Measurements from ENCODE around the gene AKTIP.
"Not testable (repeated sequence)": the region's sequence is repeated elsewhere in the genome, so short reads cannot be mapped to it uniquely, and the experiment has no call there.

The AKTIP gene

GRCh38 chr16:53515811-53516210 is 12.8 kb upstream of the AKTIP start:
- DNase-seq (ENCODE audit: low spot score) = no peak

DNA sequence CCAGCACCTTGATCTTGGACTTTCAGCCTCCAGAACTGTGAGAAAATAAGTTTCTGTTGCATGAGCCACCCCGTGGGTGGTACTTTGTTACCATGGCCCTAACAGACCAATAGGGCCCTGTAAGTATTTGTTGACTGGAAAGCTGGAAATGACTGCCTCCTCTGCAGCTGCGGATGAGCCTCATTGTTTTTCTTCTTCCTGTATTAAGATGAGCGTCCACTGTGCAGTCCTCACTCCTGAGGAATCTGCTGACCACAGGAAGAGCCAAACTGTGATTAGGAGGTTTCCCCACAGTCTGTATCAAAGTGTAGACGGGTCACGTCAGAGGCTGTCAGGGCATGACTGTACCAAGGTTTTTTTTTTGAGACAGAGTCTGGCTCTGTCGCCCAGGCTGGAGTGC is 12.2 kb upstream of the AKTIP start:
- DNase-seq (ENCODE audit: low spot score) = no peak

GRCh38 chr16:53512795-53513194 is 9.8 kb upstream of the AKTIP start:
- DNase-seq (ENCODE audit: low spot score) = not testable (repeated sequence)

- no peak for DNase-seq (ENCODE audit: low spot score)
These were observed 8.6 kb upstream of the AKTIP start for GRCh38 chr16:53511403-53512280.

DNA sequence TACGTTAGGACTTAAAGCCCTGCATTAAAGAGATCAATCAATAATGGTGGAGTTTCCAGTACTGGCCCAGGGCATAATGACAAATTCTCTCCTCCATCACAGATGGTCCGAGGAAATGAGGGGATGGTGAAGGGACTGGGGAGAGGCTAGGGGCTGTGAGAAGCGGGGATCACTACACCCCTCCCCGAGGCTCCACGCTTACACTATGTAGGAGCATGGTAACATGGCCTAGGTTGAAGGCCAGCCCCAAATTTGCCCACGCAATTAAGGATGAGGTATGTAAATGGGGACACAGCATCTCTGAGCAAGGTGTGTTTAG is 8.0 kb upstream of the AKTIP start:
- no peak for DNase-seq (ENCODE audit: low spot score)

DNA sequence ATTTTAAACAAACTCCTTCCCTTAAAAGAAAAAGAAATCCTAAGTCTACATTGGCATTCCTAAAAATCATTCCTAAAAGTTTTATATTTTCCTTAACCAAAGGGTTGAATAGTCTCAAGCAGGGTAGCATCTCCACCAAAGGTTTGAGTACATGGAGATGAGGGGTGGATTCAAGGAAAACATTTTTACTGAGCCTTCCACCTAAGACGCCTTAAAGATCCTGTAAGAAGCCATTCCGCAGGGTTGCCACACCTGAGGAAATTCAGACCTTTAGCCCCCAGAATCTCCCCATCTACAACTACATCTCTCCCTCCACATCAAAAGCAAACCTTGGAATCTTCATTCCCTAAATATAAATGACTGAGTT is 7.7 kb upstream of the AKTIP start:
- DNase-seq (ENCODE audit: low spot score) = no peak

DNA sequence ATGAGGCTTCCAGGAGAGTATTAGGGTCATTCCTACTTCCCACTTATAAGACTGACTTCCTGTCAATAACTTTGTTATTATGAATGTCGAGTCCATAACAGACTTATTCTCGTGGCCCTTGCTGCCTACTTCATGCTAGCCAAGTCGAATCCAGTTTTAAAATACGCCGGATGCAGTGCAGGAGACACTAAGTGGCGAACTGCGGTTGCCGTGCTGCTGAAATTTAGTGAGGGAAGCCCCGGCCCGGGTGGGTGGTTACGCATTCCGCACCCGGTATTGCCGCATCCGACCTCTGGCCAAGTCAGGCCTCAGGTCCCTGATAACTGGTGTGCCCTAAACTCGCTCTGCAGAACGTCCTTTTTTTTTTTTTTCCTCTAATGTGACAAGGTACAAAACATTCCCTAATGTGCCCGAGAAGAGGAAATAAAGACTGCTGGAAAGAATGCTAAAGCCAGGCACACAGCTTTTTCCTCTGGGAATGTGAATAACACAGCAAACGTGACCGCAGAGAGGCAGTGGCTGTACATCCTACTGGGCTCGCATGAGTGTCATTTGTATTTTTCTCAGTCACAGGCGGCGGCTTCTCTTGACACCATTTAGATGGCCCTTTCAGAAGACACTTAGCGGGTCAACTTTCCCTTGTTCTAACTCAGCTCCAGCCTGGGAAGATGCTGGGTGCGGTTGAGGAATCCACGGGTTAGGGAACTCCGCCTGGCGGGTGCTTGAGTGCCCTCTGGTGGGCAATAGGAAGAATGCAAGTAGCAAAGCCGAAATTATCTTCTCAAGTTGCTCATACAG is 7.1 kb upstream of the AKTIP start:
- peak; percentile 79 for DNase-seq (ENCODE audit: low spot score)

DNA sequence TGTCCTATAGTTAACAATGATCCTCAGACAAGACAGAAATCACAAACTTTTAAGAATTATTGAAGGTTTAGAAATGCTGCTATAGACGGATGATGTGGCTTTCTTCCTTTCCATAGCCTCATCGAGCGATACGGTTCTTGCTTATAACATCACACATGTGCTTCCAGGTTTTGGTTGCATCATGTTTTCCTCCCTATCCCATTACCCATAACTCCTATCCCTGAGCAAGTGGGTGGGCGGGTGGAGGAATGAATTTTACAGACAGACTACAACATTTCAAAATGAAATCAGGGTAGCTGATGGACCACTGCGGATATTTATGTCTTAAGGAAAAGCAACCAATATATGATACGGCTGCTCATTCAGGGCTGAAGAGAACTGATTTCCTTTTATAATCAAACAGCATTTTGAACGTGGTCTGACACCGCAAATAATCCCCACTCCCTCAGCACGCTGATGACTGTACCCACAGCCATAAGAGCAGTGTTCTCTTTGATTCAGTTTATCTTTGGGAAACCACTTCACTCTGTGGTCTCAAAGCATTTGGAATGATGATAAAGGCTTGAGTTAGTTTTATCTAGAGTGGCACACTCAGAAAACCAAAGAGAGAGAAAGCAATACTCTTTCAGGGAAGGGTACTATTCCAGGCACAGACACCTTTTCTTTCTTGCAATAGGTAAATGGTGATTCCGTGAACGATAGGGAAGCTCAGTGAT is 4.6 kb upstream of the AKTIP start:
- DNase-seq (ENCODE audit: low spot score) = no peak

DNA sequence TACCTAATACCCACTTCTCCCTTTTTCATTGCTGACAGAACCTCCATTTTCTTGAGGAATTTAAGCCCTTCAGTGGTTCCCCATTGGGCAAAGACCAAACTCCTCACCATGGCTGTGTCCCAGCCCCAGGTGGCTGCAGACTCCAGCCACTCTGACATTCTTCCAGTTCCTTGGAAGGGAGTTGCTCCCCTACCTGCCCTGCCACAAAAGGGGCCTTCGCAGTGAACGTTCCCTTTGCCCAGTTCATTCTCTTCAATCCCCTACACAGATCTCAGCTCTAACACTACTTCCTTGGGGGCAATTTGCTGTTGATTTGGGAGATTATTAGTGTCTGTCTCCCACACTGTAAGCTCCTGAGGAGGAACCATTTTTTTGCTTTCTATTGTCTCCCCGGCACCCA is 3.2 kb upstream of the AKTIP start:
- no peak for DNase-seq (ENCODE audit: low spot score)

GRCh38 chr16:53504665-53505064 is 1.7 kb upstream of the AKTIP start:
- no peak for DNase-seq (ENCODE audit: low spot score)

DNA sequence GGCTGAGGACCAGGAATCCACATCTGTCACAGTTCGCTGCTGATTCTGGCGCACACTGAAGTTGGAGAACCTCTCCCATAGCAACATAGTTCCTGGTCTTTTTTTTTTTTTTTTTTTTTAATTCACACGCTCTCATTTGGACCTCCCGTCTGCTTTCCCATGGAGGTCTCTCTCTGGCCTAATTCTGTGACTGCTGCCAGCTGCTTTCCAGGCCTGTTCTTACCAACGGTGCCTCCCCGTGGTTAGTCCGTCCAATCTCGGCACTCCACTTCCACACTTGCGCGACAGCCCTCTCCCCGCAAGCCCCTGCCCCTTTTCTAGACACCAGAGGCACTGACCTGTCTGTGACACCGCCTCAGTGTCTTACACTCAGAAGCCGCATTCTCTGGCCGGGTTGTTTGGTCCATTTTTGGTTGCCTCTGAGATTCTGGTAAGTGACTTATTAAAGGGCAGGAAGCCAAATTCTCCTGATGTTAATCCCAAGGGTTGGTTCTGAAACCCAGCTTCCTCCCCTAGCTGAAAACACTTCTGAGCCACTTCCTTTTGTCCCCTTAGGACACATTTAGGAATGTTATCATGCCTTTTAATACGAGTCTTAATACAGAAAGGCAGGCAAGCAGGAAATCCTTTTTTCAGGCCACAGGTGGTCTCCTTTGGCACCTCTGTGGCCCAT is 1.1 kb upstream of the AKTIP start:
- peak; percentile 71 for DNase-seq (ENCODE audit: low spot score)

DNA sequence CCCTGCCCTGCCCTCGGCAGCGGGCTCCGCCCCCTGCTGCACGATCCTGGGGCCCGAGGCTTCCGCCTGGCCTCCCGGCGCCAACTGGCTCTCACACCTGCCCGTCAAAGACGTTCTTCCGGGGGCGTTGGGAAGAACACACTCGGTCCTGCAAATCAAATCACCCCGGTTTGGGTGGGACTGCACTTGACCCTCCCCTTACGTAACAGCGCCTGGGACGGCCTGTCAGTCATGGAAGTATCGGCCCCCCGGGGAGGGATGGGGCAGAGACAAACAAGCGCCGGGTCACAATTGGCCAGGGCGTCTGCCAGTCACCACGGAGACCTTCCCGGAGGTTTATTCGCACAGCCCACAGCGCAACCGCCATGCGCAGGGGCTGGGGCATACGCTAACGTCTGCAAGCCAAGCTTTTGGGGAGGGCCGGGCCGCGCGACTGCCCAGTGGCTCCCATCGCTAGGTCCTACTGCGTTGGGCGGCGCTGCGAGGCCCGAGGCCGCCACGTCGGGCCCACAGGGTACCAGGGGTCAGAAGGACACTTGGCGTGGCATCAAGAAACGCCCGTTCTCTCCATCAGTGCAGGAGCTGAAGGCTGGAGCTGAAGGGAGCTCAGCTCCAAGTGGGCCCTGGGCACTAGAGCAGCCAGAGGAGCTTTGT is 388 bp upstream of the AKTIP start:
- DNase-seq (ENCODE audit: low spot score) = peak; percentile 100

GRCh38 chr16:53501216-53501859 is 1.7 kb downstream of the AKTIP start:
- no peak for DNase-seq (ENCODE audit: low spot score)

DNA sequence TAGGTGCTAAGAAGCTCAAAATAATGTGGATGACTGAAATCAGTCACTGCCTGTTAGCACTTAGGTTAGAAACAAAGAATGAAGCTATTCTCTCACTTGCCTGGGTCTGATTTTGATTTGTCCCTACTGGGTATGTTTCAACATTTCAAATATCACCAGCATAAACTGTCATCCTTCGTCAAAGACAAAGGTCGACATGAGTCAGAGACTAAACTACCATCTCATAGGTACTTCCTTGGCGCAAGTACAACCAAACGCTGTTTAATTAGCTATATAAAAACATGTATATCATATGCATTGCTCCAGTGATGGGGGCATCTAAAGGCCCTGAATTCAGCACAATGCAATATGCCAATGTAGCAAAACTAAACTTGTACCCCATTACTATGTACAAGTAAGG is 4.0 kb downstream of the AKTIP start:
- DNase-seq (ENCODE audit: low spot score) = no peak

GRCh38 chr16:53495325-53495724 is 7.7 kb downstream of the AKTIP start:
- no peak for DNase-seq (ENCODE audit: low spot score)

- DNase-seq (ENCODE audit: low spot score) = no peak
These were observed 8.4 kb downstream of the AKTIP start for GRCh38 chr16:53494636-53495035.

DNA sequence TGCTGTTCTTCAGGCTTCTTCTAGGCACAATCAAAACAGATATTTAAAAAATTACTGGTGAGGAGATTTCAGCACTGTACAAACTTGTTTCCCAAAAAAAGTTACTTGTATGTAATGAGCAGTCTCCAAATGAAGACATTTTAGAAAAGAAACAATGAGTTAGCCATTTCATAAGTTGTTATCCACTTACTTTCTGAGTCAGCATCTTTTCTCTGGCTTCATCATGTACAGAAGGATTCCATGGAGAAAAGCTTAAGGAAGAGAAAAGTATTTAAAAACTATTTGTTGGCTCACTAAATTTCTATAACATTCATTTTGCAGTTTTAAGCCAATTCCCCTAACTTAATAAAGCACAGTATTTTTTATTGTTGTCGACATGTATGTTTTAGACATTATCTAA is 10.5 kb downstream of the AKTIP start:
- no peak for DNase-seq (ENCODE audit: low spot score)

GRCh38 chr16:53489755-53490154 is 13.3 kb downstream of the AKTIP start:
- no peak for DNase-seq (ENCODE audit: low spot score)

DNA sequence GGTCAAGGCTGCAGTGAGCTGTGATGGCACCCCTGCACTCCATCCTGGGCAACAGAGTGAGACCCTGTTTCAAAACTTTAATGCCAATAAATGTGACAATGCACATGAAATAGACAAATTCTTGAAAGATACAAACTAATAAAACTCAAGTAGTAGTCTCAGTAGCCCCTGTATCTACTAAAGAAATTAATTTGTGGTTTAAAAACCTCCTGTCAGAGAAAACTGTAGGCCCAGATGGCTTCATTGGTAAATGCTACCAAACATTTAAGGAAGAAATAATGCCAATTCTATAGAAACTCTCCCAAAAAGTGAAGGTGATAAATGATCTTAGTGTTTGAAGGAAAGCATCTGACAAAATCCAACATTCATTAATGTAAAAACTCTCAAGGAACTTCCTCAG is 16.8 kb downstream of the AKTIP start:
- DNase-seq (ENCODE audit: low spot score) = no peak

DNA sequence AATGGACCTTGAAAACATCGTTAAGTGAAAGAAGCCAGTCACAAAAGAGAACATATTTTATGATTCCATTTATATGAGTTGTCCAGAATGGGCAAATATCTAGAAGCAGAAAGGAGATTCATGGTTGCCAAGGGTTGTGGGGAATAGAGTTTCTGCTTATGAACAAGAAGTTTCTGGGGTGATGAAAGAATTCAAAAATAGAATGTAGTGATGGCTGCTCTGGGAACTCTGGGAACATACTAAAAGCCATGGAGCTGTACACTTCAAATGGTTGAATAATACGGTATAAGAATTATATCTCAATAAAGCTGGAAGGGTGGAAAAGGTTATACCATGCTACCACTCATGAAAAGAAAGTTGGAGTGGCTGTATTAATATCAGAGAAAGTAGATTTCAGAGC is 18.5 kb downstream of the AKTIP start:
- no peak for DNase-seq (ENCODE audit: low spot score)

- DNase-seq (ENCODE audit: low spot score) = no peak
These were observed 20.9 kb downstream of the AKTIP start for GRCh38 chr16:53482123-53482522.

Data from globus pallidus (tissue), 1 donor.